Measurements from ENCODE around the gene TSPAN4.

The TSPAN4 gene

DNA sequence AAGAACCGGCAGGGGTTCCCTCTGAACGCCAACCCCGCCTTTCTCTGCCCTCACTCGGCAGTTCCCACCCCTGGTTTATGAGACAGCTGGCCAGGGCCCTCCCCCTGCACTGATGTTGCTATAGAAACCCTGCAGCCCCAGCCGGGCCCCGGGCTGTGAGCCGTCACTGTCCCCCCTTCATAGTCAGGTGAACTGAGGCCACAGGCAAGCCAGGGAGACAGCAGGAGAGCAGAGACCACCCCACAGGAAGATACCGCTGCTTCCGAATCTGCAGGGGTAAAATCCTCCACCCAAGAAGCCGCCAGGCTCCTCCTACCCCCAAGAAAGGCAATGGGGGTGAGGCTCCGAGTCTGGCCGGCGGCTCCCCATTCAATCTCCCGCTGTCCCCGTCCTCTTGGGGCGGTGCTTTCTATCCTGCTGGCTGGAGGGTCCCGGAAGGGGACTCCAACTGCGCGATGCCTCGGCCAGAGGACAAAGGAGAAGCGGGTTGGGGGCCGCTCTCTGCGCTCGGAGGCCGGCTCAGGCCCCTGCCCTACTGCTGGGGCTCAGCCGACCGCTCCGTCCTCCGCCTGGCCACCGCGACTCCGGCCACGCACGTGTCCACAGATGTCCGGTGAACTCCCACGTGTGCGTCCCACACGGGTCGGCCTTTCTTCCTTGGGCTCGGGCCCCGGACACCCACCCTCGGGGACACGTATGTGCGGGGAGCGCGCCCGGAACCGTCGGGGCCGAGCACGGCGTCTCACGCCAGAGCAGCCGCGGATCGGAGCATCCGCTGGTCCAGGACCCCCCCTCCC lies 45.2 kb upstream of the TSPAN4 start (continued):
- TF ChIP-seq HOXA7 (CRISPR knock-in tag; IDR thresholded peaks at IDR 0.05; ENCODE audit: borderline replicate concordance) (no peak), ZNF571 (tag by site-specific recombination; IDR thresholded peaks at IDR 0.05) (no peak), ZNF626 (tag by site-specific recombination; IDR thresholded peaks at IDR 0.05) (no peak), ZNF529 (tag by site-specific recombination; IDR thresholded peaks at IDR 0.05; ENCODE audit: insufficient replicate concordance) (no peak), ZBTB8A (tag by site-specific recombination; IDR thresholded peaks at IDR 0.05) (no peak; the same call in 1 of the 2 replicates), REPIN1 (tag by site-specific recombination; IDR thresholded peaks at IDR 0.05; ENCODE audit: low read depth) (no peak), ZNF544 (tag by site-specific recombination; IDR thresholded peaks at IDR 0.05) (no peak), ZNF555 (tag by site-specific recombination; conservative IDR thresholded peaks at IDR 0.05) (no peak), MZF1 (tag by site-specific recombination; IDR thresholded peaks at IDR 0.05; ENCODE audit: borderline replicate concordance) (no peak)
- TF ChIP-seq, protein P1, sequence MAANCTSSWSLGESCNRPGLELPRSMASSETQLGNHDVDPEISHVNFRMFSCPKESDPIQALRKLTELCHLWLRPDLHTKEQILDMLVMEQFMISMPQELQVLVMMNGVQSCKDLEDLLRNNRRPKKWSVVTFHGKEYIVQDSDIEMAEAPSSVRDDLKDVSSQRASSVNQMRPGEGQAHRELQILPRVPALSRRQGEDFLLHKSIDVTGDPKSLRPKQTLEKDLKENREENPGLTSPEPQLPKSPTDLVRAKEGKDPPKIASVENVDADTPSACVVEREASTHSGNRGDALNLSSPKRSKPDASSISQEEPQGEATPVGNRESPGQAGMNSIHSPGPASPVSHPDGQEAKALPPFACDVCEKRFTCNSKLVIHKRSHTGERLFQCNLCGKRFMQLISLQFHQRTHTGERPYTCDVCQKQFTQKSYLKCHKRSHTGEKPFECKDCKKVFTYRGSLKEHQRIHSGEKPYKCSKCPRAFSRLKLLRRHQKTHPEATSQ (tag by site-specific recombination; IDR thresholded peaks at IDR 0.05): no peak

DNA sequence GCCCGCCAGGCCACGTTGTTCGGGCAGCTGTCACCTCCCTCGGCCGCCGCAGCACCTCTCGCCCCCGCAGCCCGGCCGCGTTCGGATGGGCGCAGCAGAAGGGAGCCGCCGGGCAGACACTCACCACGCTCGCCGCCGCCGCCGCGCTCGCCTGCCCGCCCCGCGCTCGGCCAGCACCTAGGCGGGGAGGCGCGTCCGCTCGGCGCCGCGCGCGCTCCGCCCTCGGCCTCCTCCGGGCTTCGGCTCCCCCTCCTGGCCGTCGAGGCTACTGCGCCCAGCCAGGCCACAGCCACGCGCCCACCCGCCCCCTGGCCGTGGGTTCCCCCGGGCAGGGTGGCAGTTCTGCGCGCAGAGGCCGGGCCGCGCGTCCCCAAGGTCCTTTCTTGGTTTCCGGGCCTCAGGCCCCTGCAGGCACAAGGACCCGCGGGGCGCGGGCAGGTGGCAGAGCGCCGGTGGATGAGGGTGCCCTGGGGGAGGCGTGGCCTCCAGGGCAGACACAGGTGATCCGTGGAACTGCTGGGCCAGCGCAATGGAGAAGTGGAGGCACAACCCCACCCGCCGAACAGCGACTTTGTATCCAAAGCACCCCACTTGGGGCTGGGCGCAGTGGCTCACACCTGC lies 44.4 kb upstream of the TSPAN4 start, which contains the start of gene SLC25A22:
Gene SLC25A22 (minus strand): TSS at position 189 of the 621 bp plus-strand sequence. CDS start 3,275 bp downstream, outside the sequence.
- ChIA-PET POLR2A (interaction anchor here (0.6 to 0.7 kb wide), 2 partner anchors 8 to 15 kb away, joined by 3 read pairs; no protein-coding TSS in a partner anchor), CTCF (interaction anchor here (1.2 kb wide), 1 partner anchor 13 kb away, joined by 6 read pairs; no protein-coding TSS in a partner anchor)
- H3K9me3 ChIP-seq (ENCODE audit: control insufficient read depth, insufficient read depth, low read depth, low read length): no peaks in the 10 kb centered on the region
- peaks cover 6% of the 10 kb centered on the region for H3K4me1 ChIP-seq (ENCODE audit: control insufficient read depth, insufficient read depth, low read length)
- peaks cover 0 to 60% of the 10 kb centered on the region in 2 experiments; a peak in 1 of 3 replicates for H3K36me3 ChIP-seq (ENCODE audit: control insufficient read depth in 2 of 2, insufficient read depth in 1 of 2, low read length in 2 of 2)
- peak within 1 kb of the TSS; percentile 74; the same call in 1 of the 2 replicates for H3K27ac ChIP-seq (ENCODE audit: extremely low read depth, low read depth, low read length)
- peak within 1 kb of the TSS; percentile 90 for H3K4me3 ChIP-seq (ENCODE audit: low read depth, low read length)
- TF ChIP-seq RBAK (tag by site-specific recombination; IDR thresholded peaks at IDR 0.05) (no peak), ZNF521 (tag by site-specific recombination; IDR thresholded peaks at IDR 0.05) (no peak), ZNF514 (tag by site-specific recombination; IDR thresholded peaks at IDR 0.05) (no peak), ZBTB7A (tag by site-specific recombination; IDR thresholded peaks at IDR 0.05; ENCODE audit: low read depth) (no peak), ZXDB (tag by site-specific recombination; IDR thresholded peaks at IDR 0.05) (no peak), KLF9 (tag by site-specific recombination; IDR thresholded peaks at IDR 0.05; ENCODE audit: low read depth) (peak; percentile 82)
- TF ChIP-seq, protein P2, sequence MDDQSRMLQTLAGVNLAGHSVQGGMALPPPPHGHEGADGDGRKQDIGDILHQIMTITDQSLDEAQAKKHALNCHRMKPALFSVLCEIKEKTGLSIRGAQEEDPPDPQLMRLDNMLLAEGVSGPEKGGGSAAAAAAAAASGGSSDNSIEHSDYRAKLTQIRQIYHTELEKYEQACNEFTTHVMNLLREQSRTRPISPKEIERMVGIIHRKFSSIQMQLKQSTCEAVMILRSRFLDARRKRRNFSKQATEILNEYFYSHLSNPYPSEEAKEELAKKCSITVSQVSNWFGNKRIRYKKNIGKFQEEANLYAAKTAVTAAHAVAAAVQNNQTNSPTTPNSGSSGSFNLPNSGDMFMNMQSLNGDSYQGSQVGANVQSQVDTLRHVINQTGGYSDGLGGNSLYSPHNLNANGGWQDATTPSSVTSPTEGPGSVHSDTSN (CRISPR knock-in tag; IDR thresholded peaks at IDR 0.05): peak; percentile 69; the same call in 1 of the 2 replicates
- TF ChIP-seq, protein P3, sequence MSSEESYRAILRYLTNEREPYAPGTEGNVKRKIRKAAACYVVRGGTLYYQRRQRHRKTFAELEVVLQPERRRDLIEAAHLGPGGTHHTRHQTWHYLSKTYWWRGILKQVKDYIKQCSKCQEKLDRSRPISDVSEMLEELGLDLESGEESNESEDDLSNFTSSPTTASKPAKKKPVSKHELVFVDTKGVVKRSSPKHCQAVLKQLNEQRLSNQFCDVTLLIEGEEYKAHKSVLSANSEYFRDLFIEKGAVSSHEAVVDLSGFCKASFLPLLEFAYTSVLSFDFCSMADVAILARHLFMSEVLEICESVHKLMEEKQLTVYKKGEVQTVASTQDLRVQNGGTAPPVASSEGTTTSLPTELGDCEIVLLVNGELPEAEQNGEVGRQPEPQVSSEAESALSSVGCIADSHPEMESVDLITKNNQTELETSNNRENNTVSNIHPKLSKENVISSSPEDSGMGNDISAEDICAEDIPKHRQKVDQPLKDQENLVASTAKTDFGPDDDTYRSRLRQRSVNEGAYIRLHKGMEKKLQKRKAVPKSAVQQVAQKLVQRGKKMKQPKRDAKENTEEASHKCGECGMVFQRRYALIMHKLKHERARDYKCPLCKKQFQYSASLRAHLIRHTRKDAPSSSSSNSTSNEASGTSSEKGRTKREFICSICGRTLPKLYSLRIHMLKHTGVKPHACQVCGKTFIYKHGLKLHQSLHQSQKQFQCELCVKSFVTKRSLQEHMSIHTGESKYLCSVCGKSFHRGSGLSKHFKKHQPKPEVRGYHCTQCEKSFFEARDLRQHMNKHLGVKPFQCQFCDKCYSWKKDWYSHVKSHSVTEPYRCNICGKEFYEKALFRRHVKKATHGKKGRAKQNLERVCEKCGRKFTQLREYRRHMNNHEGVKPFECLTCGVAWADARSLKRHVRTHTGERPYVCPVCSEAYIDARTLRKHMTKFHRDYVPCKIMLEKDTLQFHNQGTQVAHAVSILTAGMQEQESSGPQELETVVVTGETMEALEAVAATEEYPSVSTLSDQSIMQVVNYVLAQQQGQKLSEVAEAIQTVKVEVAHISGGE (tag by site-specific recombination; conservative IDR thresholded peaks at IDR 0.05; ENCODE audit: low read depth): no peak
- TF ChIP-seq, protein P4, sequence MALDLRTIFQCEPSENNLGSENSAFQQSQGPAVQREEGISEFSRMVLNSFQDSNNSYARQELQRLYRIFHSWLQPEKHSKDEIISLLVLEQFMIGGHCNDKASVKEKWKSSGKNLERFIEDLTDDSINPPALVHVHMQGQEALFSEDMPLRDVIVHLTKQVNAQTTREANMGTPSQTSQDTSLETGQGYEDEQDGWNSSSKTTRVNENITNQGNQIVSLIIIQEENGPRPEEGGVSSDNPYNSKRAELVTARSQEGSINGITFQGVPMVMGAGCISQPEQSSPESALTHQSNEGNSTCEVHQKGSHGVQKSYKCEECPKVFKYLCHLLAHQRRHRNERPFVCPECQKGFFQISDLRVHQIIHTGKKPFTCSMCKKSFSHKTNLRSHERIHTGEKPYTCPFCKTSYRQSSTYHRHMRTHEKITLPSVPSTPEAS (tag by site-specific recombination; IDR thresholded peaks at IDR 0.05): no peak
- TF ChIP-seq, protein P5, sequence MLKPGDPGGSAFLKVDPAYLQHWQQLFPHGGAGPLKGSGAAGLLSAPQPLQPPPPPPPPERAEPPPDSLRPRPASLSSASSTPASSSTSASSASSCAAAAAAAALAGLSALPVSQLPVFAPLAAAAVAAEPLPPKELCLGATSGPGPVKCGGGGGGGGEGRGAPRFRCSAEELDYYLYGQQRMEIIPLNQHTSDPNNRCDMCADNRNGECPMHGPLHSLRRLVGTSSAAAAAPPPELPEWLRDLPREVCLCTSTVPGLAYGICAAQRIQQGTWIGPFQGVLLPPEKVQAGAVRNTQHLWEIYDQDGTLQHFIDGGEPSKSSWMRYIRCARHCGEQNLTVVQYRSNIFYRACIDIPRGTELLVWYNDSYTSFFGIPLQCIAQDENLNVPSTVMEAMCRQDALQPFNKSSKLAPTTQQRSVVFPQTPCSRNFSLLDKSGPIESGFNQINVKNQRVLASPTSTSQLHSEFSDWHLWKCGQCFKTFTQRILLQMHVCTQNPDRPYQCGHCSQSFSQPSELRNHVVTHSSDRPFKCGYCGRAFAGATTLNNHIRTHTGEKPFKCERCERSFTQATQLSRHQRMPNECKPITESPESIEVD (tag by site-specific recombination; IDR thresholded peaks at IDR 0.05): no peak
- TF ChIP-seq, protein P6, sequence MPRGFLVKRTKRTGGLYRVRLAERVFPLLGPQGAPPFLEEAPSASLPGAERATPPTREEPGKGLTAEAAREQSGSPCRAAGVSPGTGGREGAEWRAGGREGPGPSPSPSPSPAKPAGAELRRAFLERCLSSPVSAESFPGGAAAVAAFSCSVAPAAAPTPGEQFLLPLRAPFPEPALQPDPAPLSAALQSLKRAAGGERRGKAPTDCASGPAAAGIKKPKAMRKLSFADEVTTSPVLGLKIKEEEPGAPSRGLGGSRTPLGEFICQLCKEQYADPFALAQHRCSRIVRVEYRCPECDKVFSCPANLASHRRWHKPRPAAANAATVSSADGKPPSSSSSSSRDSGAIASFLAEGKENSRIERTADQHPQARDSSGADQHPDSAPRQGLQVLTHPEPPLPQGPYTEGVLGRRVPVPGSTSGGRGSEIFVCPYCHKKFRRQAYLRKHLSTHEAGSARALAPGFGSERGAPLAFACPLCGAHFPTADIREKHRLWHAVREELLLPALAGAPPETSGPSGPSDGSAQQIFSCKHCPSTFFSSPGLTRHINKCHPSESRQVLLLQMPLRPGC (tag by site-specific recombination; IDR thresholded peaks at IDR 0.05): no peak

Measured in HEK293 (cell line).